Sigmoid colon (tissue), 7 donors: ENCODE results near the gene IL20RB. TPM values are rescaled to one million over a fixed set of nuclear protein-coding genes. Genes with fewer than 3 reads are reported as not detected.

ENCODE experiments used
- DNase-seq: peaks from one replicate; pipeline ENCODE4 v3.0.0-alpha.2; 2019
- H3K27ac ChIP-seq, 4 donors: fragments of 200-600 bp; sonication (generic); one replicate each; pipeline ENCODE4 v1.5.1; 2016 to 2019; ENCODE audit warnings: mild to moderate bottlenecking in 1 of 4
- H3K27me3 ChIP-seq, 3 donors: fragments of 200-600 bp; sonication (generic); one replicate each; pipeline ENCODE4 v1.5.1; 2019; ENCODE audit warnings: mild to moderate bottlenecking in 1 of 3
- H3K36me3 ChIP-seq, 4 donors: fragments of 200-600 bp; sonication (generic); one replicate each; pipeline ENCODE4 v1.5.1; 2016 to 2019
- H3K4me1 ChIP-seq, 4 donors: fragments of 200-600 bp; sonication (generic); one replicate each; pipeline ENCODE4 v1.5.1; 2017 to 2019
- H3K4me3 ChIP-seq, 4 donors: fragments of 200-600 bp; sonication (generic); one replicate each; pipeline ENCODE4 v1.5.1; 2017 to 2019; ENCODE audit warnings: mild to moderate bottlenecking in 2 of 4, moderate library complexity in 1 of 4
- H3K9me3 ChIP-seq, 4 donors: fragments of 200-600 bp in 3 of 4; sonication (generic) in 3 of 4; one replicate each; pipeline versions ENCODE4 v1.5.1 to v1.6.1; 2013 to 2019
- CTCF ChIP-seq, 4 experiments: fragments of 450-650 bp in 3 of 4; fragments of 200-600 bp in 1 of 4; IDR thresholded peaks; one replicate each; pipeline ENCODE4 v1.5.1; 2016 to 2019; ENCODE audit warnings: antibody characterized with exemption in 4 of 4, mild to moderate bottlenecking in 3 of 4, moderate library complexity in 2 of 4
- EP300 ChIP-seq, 4 donors: sonication (generic); formaldehyde crosslinking; IDR thresholded peaks; one replicate each; pipeline ENCODE4 v1.6.1; 2017; ENCODE audit warnings: antibody characterized with exemption in 4 of 4
- POLR2A ChIP-seq, 2 donors: fragments of 450-650 bp; IDR thresholded peaks; one replicate each; pipeline ENCODE4 v1.6.1; 2016; ENCODE audit warnings: antibody characterized with exemption in 2 of 2, mild to moderate bottlenecking in 2 of 2, moderate library complexity in 2 of 2
- POLR2AphosphoS5 ChIP-seq, 4 donors: sonication (generic); formaldehyde crosslinking; IDR thresholded peaks; one replicate each; pipeline ENCODE4 v1.6.1; 2017; ENCODE audit warnings: antibody characterized with exemption in 4 of 4
- WGBS, 2 donors: extraction: QIAGEN DNeasy Blood & Tissue Kit; methylation state at CpG; one replicate each; pipeline ENCODE4 v1.1.7; 2013; 5-methylcytosine and 5-hydroxymethylcytosine counted together
- intact Hi-C: fragments of 100-400 bp; cut with DNase I; formaldehyde crosslinking; loops from one replicate; pipeline ENCODE4 v1.15.1; 2023
- polyA plus RNA-seq, 3 donors: library from polyadenylated mRNA; stranded (reverse); fragments of 200-250 nt; gene quantifications; one replicate each; pipeline ENCODE4 v1.2.3, GENCODE V29; 2013
- total RNA-seq, 4 donors: library from RNA; depleted of rRNA; stranded (reverse); fragments of >200 nt; gene quantifications; one replicate each; pipeline ENCODE4 v1.1.0, GENCODE V29; 2016
- donor health status: healthy with polysubstance abuse.
- donor health status: Bipolar disorder and iron deficiency.
- donor health status: healthy.

Gene IL20RB
- total and polyA plus RNA-seq, 7 donors, result 0.28 to 1.8 (median 1.2) TPM; not detected in 2

DNA sequence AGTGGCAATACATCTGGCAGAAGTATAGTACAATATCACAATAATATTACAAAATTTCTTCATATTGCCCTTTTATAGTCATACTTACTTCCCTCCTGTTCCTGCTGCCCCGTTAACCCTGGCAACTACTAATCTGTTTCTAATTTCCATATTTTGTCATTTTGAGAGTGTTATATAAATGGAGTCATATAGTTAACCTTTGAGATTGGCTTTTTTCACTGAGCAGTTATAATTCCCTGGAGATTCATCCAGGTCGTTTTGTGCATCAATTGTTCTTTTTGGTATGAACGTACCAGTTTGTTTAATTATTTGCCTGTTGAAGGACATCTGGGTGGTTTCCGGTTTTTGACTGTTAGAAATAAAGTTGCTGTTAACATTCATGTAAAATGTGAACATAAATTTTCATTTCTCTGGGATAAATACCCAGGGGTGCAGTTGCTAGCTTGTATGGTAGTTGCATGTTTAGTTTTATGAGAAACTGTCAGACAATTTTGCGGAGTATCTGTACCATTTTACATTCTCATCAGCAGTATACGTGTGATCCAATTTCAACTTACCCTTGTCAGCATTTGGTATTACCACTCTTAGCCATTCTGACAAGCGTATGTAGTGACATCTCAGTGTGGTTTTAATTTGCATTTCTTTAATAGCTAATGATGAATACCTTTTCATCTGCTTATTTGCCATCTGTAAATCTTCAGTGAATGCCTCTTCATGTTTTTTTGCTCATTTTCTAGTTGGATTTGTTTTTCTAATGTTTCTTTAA lies 32.2 kb upstream of the IL20RB start:
- Histone ChIP-seq H3K27ac (no peak overlapping the region), H3K4me1 (peaks cover 0 to 14% (median 12%) of the 10 kb centered on the region in 4 donors), H3K4me3 (no peak overlapping the region), H3K36me3 (peaks cover 0 to 14% (median 0%) of the 10 kb centered on the region in 4 donors), H3K27me3 (no peaks in the 10 kb centered on the region), H3K9me3 (no peaks in the 10 kb centered on the region)
- TF ChIP-seq EP300 (IDR thresholded peaks at IDR 0.05) (no peak), POLR2AphosphoS5 (IDR thresholded peaks at IDR 0.05) (no peak), POLR2A (IDR thresholded peaks at IDR 0.05) (no peak), CTCF (IDR thresholded peaks at IDR 0.05) (no peak)
- no peak for DNase-seq
- 51 to 68% methylated on average over 7 of the region's 7 CpGs for WGBS, 2 donors
- intact Hi-C loops, result loop anchor here (5.0 kb wide), 1 partner anchor 63 kb away; the partner anchor contains the start of gene NCK1

DNA sequence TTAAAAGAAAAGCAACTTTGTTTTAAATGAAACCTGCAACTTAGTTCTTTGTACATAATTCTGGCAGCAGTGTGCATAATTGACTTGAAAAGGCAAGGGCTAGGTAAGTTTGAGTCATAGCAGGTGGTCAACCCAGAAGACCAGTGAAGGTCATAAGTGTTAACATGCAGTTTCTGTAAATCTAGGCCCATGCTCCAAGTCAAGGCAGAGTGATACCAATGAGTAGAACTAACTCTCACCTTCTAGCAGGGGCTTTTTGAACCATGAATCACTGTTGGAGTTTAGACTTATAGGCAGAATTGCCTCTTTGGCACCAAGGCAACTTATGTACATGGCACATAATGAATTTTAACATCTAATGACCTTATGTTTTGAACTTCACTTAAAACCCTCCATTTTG lies 29.5 kb upstream of the IL20RB start:
- Histone ChIP-seq H3K27me3 (no peaks in the 10 kb centered on the region), H3K36me3 (peaks cover 0 to 14% (median 0%) of the 10 kb centered on the region in 4 donors), H3K4me1 (peaks cover 0 to 39% (median 21%) of the 10 kb centered on the region in 4 donors), H3K4me3 (no peak overlapping the region), H3K27ac (peak overlapping the region in 1 of 4 donors; percentile 15), H3K9me3 (no peaks in the 10 kb centered on the region)
- TF ChIP-seq POLR2AphosphoS5 (IDR thresholded peaks at IDR 0.05) (no peak), EP300 (IDR thresholded peaks at IDR 0.05) (no peak), POLR2A (IDR thresholded peaks at IDR 0.05) (no peak), CTCF (IDR thresholded peaks at IDR 0.05) (no peak)
- intact Hi-C loops, result loop anchor here (5.0 kb wide), 1 partner anchor 66 kb away; the partner anchor contains the start of gene NCK1
- no peak for DNase-seq

DNA sequence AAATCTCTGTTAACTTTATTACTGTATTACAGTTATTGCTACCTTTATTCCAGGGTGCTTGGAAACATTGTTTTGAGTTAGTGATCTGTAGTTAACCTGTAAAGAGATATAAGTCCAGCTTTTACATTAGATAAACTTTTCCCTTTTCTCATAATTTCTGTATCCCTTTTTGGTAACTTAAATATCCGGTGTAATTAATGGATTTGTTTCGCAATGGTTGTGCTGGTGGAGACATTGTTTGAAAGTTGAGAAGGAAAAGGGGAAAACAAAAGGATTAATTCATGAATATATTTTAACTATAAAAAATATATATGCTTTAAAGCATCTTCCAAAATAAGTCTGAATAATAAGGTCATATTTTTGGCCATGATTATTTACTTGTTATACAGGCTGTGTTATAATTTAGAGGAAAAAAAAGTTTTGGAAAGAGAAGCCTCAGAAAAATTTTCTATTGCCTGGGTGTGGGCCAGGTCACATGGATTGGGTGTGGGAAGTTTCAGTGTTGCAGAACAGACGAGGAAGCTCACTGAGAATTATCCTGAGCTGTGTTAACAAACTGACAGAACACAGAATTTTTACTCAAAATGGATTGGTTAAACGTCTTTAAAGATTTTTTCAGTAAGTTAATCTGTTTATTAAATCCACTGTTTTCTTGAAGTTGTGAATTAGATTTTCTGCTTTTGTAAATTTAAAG lies 27.7 kb upstream of the IL20RB start:
- Histone ChIP-seq H3K4me3 (peak overlapping the region in 2 of 4 donors; percentile 11 to 18), H3K36me3 (peaks cover 0 to 14% (median 0%) of the 10 kb centered on the region in 4 donors), H3K9me3 (no peaks in the 10 kb centered on the region), H3K27ac (peak overlapping the region; percentile 34 to 58 (median 49)), H3K27me3 (no peaks in the 10 kb centered on the region), H3K4me1 (peaks cover 0 to 44% (median 25%) of the 10 kb centered on the region in 4 donors)
- peak; percentile 77 for DNase-seq
- intact Hi-C loops, result loop anchor here (5.0 kb wide), 1 partner anchor 68 kb away; the partner anchor contains the start of gene NCK1
- TF ChIP-seq POLR2AphosphoS5 (IDR thresholded peaks at IDR 0.05) (peak in 2 of 4 donors; percentile 35 to 41), EP300 (IDR thresholded peaks at IDR 0.05) (no peak), CTCF (IDR thresholded peaks at IDR 0.05) (no peak), POLR2A (IDR thresholded peaks at IDR 0.05) (no peak)
- WGBS, 2 donors, result 11 to 42% methylated on average over 4 of the region's 4 CpGs

- Histone ChIP-seq H3K9me3 (no peaks in the 10 kb centered on the region), H3K4me3 (peak overlapping the region in 3 of 4 donors; percentile 5 to 18 (median 11)), H3K27ac (peak overlapping the region in 2 of 4 donors; percentile 57 to 58), H3K27me3 (no peaks in the 10 kb centered on the region), H3K36me3 (peaks cover 0 to 14% (median 0%) of the 10 kb centered on the region in 4 donors), H3K4me1 (peaks cover 0 to 51% (median 24%) of the 10 kb centered on the region in 4 donors)
- WGBS, 2 donors, result 58 to 75% methylated on average over 4 of the region's 4 CpGs
- TF ChIP-seq POLR2A (IDR thresholded peaks at IDR 0.05) (no peak), CTCF (IDR thresholded peaks at IDR 0.05) (no peak), POLR2AphosphoS5 (IDR thresholded peaks at IDR 0.05) (no peak), EP300 (IDR thresholded peaks at IDR 0.05) (no peak)
- no peak for DNase-seq
- intact Hi-C loops, result no loop called here
Observed at GRCh38 chr3:136931606-136932005, 26.2 kb upstream of the IL20RB start.
